ENCODE data around the gene MFSD12.

DNA sequence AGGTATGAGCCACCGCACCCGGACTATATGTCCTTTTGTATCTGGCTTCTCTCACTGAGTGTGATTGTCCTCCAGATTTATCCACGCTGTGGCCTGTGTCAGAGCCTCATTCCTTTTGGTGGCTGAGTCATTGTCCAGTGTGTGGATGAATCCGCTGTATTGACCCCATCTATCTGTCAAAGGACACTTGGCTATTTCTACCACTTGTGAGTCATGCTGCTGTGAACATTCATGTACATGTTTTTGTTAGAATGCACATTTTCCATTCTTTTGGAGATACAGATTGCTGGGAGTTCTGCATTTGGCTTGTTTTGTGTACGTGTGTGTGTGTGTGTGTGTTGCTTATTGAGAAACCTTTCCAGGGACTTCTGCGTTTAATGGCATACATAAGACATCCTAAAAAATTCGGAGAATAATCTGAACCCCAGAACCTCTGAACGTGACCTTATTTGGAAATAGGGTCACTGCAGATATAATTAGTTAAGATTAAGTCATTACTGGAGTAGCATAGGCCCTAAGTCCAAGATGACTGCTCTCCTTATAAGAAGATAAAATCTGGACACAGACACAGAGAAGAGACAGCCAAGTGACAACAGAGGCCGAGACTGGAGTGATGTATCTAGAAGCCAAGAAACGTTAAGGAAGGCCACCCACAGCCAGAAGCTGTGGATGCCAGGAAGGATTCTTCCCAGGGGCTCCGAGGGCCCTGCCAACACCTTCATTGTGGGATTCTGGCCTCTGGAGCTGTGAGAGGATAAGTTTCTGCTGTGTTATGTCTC, 23.0 kb upstream of the MFSD12 start:
- no peak for TF ChIP-seq EZH2 (IDR thresholded peaks at IDR 0.05; ENCODE audit: borderline replicate concordance, low read depth, low read length, poor library complexity, severe bottlenecking)
- TF ChIP-seq, protein P1, sequence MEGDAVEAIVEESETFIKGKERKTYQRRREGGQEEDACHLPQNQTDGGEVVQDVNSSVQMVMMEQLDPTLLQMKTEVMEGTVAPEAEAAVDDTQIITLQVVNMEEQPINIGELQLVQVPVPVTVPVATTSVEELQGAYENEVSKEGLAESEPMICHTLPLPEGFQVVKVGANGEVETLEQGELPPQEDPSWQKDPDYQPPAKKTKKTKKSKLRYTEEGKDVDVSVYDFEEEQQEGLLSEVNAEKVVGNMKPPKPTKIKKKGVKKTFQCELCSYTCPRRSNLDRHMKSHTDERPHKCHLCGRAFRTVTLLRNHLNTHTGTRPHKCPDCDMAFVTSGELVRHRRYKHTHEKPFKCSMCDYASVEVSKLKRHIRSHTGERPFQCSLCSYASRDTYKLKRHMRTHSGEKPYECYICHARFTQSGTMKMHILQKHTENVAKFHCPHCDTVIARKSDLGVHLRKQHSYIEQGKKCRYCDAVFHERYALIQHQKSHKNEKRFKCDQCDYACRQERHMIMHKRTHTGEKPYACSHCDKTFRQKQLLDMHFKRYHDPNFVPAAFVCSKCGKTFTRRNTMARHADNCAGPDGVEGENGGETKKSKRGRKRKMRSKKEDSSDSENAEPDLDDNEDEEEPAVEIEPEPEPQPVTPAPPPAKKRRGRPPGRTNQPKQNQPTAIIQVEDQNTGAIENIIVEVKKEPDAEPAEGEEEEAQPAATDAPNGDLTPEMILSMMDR (conservative IDR thresholded peaks at IDR 0.05; ENCODE audit: low read depth, low read length) = no peak

Measured in A673 (cell line).